ENCODE measurements around the gene SH3GL3. TPM values are rescaled to one million over a fixed set of nuclear protein-coding genes. Genes with fewer than 3 reads are reported as not detected.

SH3GL3 gene
- total RNA-seq, 1 donor, result 0.72 TPM

DNA sequence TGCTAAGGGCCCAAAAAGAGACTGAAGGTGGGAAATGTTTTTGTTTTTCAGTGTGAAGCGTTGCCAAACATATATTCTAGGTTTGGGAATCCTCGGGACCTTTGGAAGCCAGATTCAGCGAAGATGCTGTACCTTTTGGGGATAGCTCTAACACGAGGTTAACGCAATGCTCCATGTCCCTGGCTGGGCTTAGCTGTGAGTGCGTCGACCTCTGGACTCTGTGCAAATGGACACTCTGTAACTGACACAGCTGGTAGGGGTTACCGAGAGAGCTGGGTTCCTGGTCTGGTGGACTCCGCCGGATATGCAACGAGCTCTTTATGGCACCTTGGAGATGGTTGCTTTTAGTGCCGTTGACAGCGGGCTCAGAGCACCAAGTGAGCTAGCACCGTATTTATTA lies 724 bp upstream of the SH3GL3 start:
- H2AFZ ChIP-seq (ENCODE audit: low read length), result peak overlapping the region; percentile 76
- no peaks in the 10 kb centered on the region for H3K9me3 ChIP-seq (ENCODE audit: low read depth, low read length)
- no peak overlapping the region for H3K4me3 ChIP-seq (ENCODE audit: insufficient read depth, low read length)
- no peak for DNase-seq (ENCODE audit: insufficient read length, low spot score, missing footprints)
- peaks cover 25% of the 10 kb centered on the region for H3K27me3 ChIP-seq (ENCODE audit: insufficient read depth, low read length)
- no peaks in the 10 kb centered on the region for H3K36me3 ChIP-seq (ENCODE audit: insufficient read depth, low read length)
- H3K27ac ChIP-seq (ENCODE audit: low read depth, low read length), result no peak overlapping the region
- TF ChIP-seq, protein P1, sequence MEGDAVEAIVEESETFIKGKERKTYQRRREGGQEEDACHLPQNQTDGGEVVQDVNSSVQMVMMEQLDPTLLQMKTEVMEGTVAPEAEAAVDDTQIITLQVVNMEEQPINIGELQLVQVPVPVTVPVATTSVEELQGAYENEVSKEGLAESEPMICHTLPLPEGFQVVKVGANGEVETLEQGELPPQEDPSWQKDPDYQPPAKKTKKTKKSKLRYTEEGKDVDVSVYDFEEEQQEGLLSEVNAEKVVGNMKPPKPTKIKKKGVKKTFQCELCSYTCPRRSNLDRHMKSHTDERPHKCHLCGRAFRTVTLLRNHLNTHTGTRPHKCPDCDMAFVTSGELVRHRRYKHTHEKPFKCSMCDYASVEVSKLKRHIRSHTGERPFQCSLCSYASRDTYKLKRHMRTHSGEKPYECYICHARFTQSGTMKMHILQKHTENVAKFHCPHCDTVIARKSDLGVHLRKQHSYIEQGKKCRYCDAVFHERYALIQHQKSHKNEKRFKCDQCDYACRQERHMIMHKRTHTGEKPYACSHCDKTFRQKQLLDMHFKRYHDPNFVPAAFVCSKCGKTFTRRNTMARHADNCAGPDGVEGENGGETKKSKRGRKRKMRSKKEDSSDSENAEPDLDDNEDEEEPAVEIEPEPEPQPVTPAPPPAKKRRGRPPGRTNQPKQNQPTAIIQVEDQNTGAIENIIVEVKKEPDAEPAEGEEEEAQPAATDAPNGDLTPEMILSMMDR (IDR thresholded peaks at IDR 0.05; ENCODE audit: extremely low read depth, low read depth, low read length), result no peak
- peaks cover 6% of the 10 kb centered on the region for H3K4me1 ChIP-seq (ENCODE audit: insufficient read depth, low read length)
- no peaks in the 10 kb centered on the region for H4K20me1 ChIP-seq (ENCODE audit: insufficient read depth, low read length)
- H3K4me2 ChIP-seq (ENCODE audit: insufficient read depth, low read length), result peak overlapping the region; percentile 75
- no peaks in the 10 kb centered on the region for H3K79me2 ChIP-seq (ENCODE audit: insufficient read depth, low read length)

GRCh38 chr15:83449250-83449671 lies 2.1 kb downstream of the SH3GL3 start:
- no peaks in the 10 kb centered on the region for H4K20me1 ChIP-seq (ENCODE audit: insufficient read depth, low read length)
- H3K27me3 ChIP-seq (ENCODE audit: insufficient read depth, low read length), result peaks cover 25% of the 10 kb centered on the region
- no peak overlapping the region for H3K4me2 ChIP-seq (ENCODE audit: insufficient read depth, low read length)
- TF ChIP-seq, protein P1 (IDR thresholded peaks at IDR 0.05; ENCODE audit: extremely low read depth, low read depth, low read length), result no peak
- H3K4me1 ChIP-seq (ENCODE audit: insufficient read depth, low read length), result peaks cover 6% of the 10 kb centered on the region
- H3K9me3 ChIP-seq (ENCODE audit: low read depth, low read length), result no peaks in the 10 kb centered on the region
- DNase-seq (ENCODE audit: insufficient read length, low spot score, missing footprints), result no peak
- no peak overlapping the region for H3K27ac ChIP-seq (ENCODE audit: low read depth, low read length)
- H2AFZ ChIP-seq (ENCODE audit: low read length), result no peak overlapping the region
- H3K4me3 ChIP-seq (ENCODE audit: insufficient read depth, low read length), result no peak overlapping the region
- no peaks in the 10 kb centered on the region for H3K79me2 ChIP-seq (ENCODE audit: insufficient read depth, low read length)
- H3K36me3 ChIP-seq (ENCODE audit: insufficient read depth, low read length), result no peaks in the 10 kb centered on the region

DNA sequence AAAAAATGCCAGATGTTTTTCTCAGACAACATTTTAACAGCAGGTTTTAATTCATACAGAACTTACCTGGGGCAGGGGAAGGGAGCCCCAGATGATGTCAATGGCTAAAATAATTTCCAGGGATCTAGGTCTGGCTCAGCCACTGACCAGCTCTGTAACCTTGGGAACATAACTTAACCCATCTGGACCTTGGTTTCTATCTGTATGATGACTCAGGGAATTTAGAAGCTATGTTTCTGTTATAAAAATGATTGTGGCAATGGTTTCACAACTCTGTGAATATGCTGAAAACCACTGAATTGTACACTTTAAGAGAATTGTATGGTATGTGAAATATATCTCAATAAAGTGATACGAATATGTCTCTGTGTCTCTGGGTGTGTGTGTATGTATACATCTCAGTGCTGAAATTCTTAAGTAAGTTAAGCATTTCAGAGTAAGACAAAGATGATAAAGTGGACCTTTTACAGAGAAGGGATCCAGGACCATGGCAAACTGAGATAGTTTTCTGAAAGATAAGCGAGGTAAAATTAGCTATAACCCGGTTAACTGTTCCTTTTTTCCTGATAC lies 2.9 kb downstream of the SH3GL3 start:
- Histone ChIP-seq H3K27me3 (ENCODE audit: insufficient read depth, low read length) (peaks cover 25% of the 10 kb centered on the region), H3K4me1 (ENCODE audit: insufficient read depth, low read length) (peaks cover 6% of the 10 kb centered on the region), H3K4me2 (ENCODE audit: insufficient read depth, low read length) (no peak overlapping the region), H3K79me2 (ENCODE audit: insufficient read depth, low read length) (no peaks in the 10 kb centered on the region), H3K4me3 (ENCODE audit: insufficient read depth, low read length) (no peak overlapping the region), H4K20me1 (ENCODE audit: insufficient read depth, low read length) (no peaks in the 10 kb centered on the region), H3K36me3 (ENCODE audit: insufficient read depth, low read length) (no peaks in the 10 kb centered on the region), H3K27ac (ENCODE audit: low read depth, low read length) (no peak overlapping the region), H2AFZ (ENCODE audit: low read length) (no peak overlapping the region), H3K9me3 (ENCODE audit: low read depth, low read length) (no peaks in the 10 kb centered on the region)
- DNase-seq (ENCODE audit: insufficient read length, low spot score, missing footprints), result no peak
- TF ChIP-seq, protein P1 (IDR thresholded peaks at IDR 0.05; ENCODE audit: extremely low read depth, low read depth, low read length), result no peak

DNA sequence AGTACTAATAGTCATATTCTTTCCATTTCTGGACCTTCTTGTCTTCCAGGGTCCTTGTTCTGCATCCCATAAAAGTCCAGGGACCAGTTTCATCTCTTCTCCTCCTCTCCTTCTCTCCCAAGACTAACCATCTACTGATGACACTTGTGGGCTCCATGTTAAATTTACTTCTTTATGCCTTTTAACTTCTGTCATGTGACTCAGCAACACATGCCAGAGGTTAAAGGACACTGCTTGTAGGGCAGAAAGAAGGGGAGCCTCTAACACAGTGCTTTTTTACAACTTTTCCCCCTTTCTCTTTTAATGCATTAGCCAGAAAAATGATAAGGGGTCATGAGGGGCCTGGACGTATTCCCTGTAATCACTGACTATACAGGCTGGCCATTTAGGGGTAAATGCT lies 10.0 kb downstream of the SH3GL3 start:
- no peaks in the 10 kb centered on the region for H3K79me2 ChIP-seq (ENCODE audit: insufficient read depth, low read length)
- H3K36me3 ChIP-seq (ENCODE audit: insufficient read depth, low read length), result no peaks in the 10 kb centered on the region
- TF ChIP-seq, protein P1 (IDR thresholded peaks at IDR 0.05; ENCODE audit: extremely low read depth, low read depth, low read length), result no peak
- no peaks in the 10 kb centered on the region for H3K9me3 ChIP-seq (ENCODE audit: low read depth, low read length)
- no peaks in the 10 kb centered on the region for H3K4me1 ChIP-seq (ENCODE audit: insufficient read depth, low read length)
- no peak overlapping the region for H3K4me3 ChIP-seq (ENCODE audit: insufficient read depth, low read length)
- no peak overlapping the region for H3K27ac ChIP-seq (ENCODE audit: low read depth, low read length)
- no peaks in the 10 kb centered on the region for H3K27me3 ChIP-seq (ENCODE audit: insufficient read depth, low read length)
- H4K20me1 ChIP-seq (ENCODE audit: insufficient read depth, low read length), result no peaks in the 10 kb centered on the region
- H2AFZ ChIP-seq (ENCODE audit: low read length), result no peak overlapping the region
- no peak overlapping the region for H3K4me2 ChIP-seq (ENCODE audit: insufficient read depth, low read length)
- no peak for DNase-seq (ENCODE audit: insufficient read length, low spot score, missing footprints)
